ENCODE data around the gene ELMO1. TPM values are rescaled to one million over a fixed set of nuclear protein-coding genes. Genes with fewer than 3 reads are reported as not detected.

Gene ELMO1
- total RNA-seq, 2 experiments from 2014 or later, result 101 TPM

DNA sequence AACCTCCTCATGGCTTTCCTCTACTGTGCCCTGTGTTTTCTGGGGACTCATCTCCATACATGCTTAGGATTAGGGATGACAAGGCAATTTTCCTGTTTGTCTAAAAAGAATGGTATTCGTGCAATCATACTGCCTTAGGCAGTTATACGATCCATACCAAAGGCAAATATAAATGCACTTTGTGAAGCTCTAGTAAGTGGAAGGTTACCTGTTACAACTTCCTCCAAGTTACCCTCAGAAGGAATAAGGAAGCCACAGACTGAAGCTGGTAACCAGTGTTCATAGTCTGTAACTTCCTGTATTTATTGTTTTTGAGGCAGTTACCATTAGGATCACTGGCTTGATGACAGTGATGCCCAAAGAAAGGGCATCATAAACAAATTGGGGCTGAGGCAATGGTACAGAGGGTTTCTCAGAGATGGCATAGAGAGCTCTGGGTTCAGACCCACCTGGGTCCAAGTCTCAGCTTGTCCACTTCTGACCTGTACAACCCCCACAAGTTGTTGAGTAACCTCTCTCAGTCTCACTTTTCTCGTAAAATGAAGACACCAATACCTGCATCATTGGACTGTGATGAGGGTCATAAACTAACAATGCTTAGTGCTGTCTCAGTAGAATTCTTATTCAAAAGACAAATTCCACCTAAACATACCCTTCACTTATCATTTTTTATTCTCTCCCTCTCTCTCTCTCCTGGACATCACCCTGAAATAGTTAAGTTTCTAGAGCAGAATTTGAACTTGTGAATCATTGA is 138.2 kb downstream of the ELMO1 start:
- Mint-ChIP-seq H3K27ac (peak overlapping the region; percentile 86), H3K27me3 (no peaks in the 10 kb centered on the region), H3K9me3 (ENCODE audit: low read depth) (no peaks in the 10 kb centered on the region), H3K4me3 (peak overlapping the region; percentile 21), H3K36me3 (peaks cover 76% of the 10 kb centered on the region), H3K4me1 (peaks cover 41% of the 10 kb centered on the region)
- CTCF ChIA-PET, result interaction anchor here (1.5 kb wide), 1 partner anchor 25 kb away, joined by 3 read pairs; no protein-coding TSS in a partner anchor
- DNase-seq, result no peak
- ATAC-seq, result peak; percentile 78

DNA sequence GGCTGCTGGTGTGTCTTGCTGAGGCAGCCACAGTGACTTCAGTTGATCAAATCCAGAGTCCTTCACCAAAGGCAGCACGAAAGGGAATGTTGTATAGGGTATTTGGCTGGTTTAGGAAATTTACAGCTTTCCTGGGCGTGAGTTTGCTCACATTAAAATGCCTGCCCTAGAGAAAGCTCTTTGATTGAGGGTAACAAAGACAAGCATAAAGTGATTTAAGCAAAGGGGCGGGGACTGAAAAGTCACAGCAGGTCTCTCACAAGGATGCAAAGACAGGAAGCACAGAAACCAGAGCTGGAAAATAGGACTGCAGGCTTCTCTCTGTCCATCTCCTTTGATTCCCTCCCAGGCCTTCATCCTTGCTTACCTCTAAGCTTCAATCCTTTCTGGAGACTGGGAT is 139.2 kb downstream of the ELMO1 start:
- no peaks in the 10 kb centered on the region for H3K27me3 Mint-ChIP-seq
- H3K9me3 Mint-ChIP-seq (ENCODE audit: low read depth), result no peaks in the 10 kb centered on the region
- peaks cover 38% of the 10 kb centered on the region for H3K4me1 Mint-ChIP-seq
- peak overlapping the region; percentile 33 for H3K27ac Mint-ChIP-seq
- peaks cover 76% of the 10 kb centered on the region for H3K36me3 Mint-ChIP-seq
- DNase-seq (no peak), ATAC-seq (no peak)
- CTCF ChIA-PET, result interaction anchor here (0.8 to 1.1 kb wide), 3 partner anchors 9 to 25 kb away, joined by 3 to 5 read pairs (median 4); no protein-coding TSS in a partner anchor
- no peak overlapping the region for H3K4me3 Mint-ChIP-seq

DNA sequence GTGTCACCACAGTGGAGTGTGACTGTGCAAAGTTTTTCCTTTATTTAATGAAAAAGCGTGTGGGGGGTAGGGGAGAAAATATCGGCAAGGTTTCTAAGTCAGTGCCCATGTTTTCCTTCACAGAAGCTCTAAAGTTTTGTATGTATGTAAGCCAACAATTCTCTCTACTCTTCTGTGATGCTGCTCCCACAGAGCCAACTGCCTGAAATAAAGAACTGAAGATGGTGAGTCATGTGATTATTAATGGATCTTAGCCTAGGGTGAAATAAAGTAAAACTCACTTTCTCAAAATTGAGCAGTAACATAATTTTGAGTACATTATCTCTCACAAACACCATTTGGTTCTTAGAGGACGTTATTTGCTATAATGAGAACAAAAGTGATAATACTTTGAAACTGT is 143.7 kb downstream of the ELMO1 start:
- DNase-seq (no peak), ATAC-seq (no peak)
- H3K4me3 Mint-ChIP-seq, result no peak overlapping the region
- no peaks in the 10 kb centered on the region for H3K27me3 Mint-ChIP-seq
- peaks cover 16% of the 10 kb centered on the region for H3K4me1 Mint-ChIP-seq
- H3K9me3 Mint-ChIP-seq (ENCODE audit: low read depth), result peaks cover 4% of the 10 kb centered on the region
- H3K36me3 Mint-ChIP-seq, result peaks cover 83% of the 10 kb centered on the region
- CTCF ChIA-PET, result no interaction called here
- no peak overlapping the region for H3K27ac Mint-ChIP-seq

DNA sequence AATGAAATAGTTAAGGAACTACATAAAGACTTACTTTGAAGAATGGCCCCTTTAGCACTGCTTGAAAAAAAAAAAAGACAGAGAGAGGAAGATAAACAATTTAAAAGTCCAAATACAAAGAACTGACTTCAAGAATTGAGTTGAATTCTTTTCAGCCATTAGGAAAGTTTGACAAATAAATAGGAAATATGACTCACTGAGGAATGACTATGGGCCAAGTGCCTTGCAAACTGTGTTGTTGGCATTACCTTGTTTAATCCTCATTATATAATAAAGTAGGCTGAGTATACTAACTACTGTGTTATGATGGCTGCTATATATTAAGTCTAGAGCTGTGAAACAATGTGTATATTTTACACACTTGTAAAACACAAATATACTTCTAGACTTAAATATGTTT is 151.1 kb downstream of the ELMO1 start:
- CTCF ChIA-PET, result interaction anchor here (2.1 kb wide), 1 partner anchor 13 kb away, joined by 5 read pairs; no protein-coding TSS in a partner anchor
- peaks cover 26% of the 10 kb centered on the region for H3K36me3 Mint-ChIP-seq
- no peak for ATAC-seq

DNA sequence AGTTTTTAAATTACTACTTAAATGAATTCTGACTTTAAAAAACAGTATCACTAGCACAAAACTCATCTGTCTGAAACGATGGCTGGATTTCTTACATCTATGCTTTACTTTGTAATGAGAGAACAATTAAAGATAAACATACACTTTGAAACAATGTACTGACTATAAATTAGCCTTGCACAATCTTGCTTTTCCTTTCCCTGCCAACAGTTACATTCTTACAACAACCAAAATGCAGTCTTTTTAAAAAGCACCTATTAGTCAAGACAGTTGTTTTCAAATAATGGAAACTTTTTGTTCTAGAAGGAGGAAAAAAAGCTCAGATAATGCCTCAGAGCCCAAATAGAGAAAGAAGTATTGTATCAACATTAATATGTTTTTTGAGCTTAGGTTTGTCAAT is 153.3 kb downstream of the ELMO1 start:
- ATAC-seq (no peak), DNase-seq (no peak)
- CTCF ChIA-PET, result interaction anchor here (1.1 to 2.1 kb wide), 2 partner anchors 10 to 11 kb away, joined by 4 to 5 read pairs; no protein-coding TSS in a partner anchor
- no peaks in the 10 kb centered on the region for H3K27me3 Mint-ChIP-seq
- no peaks in the 10 kb centered on the region for H3K9me3 Mint-ChIP-seq (ENCODE audit: low read depth)
- no peak overlapping the region for H3K27ac Mint-ChIP-seq
- no peak overlapping the region for H3K4me3 Mint-ChIP-seq
- peaks cover 1% of the 10 kb centered on the region for H3K4me1 Mint-ChIP-seq
- H3K36me3 Mint-ChIP-seq, result peaks cover 18% of the 10 kb centered on the region

More for the DNA sequence above, 151.1 kb downstream of the ELMO1 start:
- no peak overlapping the region for H3K27ac Mint-ChIP-seq
- no peak for DNase-seq
- H3K27me3 Mint-ChIP-seq, result no peaks in the 10 kb centered on the region
- H3K4me3 Mint-ChIP-seq, result no peak overlapping the region
- H3K9me3 Mint-ChIP-seq (ENCODE audit: low read depth), result peaks cover 4% of the 10 kb centered on the region
- H3K4me1 Mint-ChIP-seq, result no peaks in the 10 kb centered on the region

DNA sequence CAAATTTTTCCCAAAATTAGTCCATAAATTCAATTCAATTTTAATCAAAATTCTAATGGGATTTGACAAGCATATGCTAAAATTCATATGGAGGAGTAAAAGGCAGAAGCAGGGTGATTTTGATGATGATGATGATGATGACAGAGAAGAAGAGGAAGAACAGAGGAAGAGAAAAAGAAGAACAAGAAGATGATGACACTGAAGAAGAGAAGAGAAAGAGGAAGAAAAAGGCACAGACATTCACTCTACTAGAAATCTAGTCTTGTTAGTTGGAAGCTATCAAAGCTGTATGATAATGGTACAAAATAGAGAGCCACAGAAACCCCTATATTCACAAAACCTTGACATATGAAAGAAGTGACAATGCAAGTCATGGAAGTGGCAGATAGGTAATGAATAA is 157.9 kb downstream of the ELMO1 start:
- H3K36me3 Mint-ChIP-seq, result peaks cover 20% of the 10 kb centered on the region
- H3K9me3 Mint-ChIP-seq (ENCODE audit: low read depth), result no peaks in the 10 kb centered on the region
- no peak for DNase-seq
- H3K4me1 Mint-ChIP-seq, result peaks cover 13% of the 10 kb centered on the region
- no peak overlapping the region for H3K27ac Mint-ChIP-seq
- CTCF ChIA-PET, result interaction anchor here (1.2 kb wide), 2 partner anchors 56 to 61 kb away, joined by 3 read pairs; no protein-coding TSS in a partner anchor
- ATAC-seq, result no peak
- H3K4me3 Mint-ChIP-seq, result no peak overlapping the region
- no peaks in the 10 kb centered on the region for H3K27me3 Mint-ChIP-seq

DNA sequence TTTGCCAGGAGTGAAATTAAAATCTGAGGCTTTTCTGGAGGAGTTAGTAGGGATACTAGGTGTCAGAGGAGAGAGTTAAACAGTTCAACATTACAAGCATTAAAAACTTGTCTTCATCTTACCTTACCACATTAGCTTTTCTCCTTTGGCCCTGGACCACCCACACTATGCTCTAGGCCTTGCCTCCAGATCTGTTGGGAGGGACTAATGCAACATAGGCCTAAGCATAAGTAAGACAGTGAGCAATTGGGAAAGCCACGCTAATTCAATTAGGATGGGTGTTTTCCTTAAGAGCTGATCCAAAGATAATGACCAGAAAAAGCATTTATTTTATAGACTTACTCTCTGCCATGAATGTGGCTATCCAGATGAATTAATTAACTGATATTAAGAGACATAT is 158.9 kb downstream of the ELMO1 start:
- H3K27ac Mint-ChIP-seq, result no peak overlapping the region
- peaks cover 23% of the 10 kb centered on the region for H3K4me1 Mint-ChIP-seq
- H3K36me3 Mint-ChIP-seq, result peaks cover 20% of the 10 kb centered on the region
- no peak overlapping the region for H3K4me3 Mint-ChIP-seq
- no peaks in the 10 kb centered on the region for H3K9me3 Mint-ChIP-seq (ENCODE audit: low read depth)
- CTCF ChIA-PET, result interaction anchor here (1.2 kb wide), 2 partner anchors 57 to 62 kb away, joined by 3 read pairs; no protein-coding TSS in a partner anchor
- no peaks in the 10 kb centered on the region for H3K27me3 Mint-ChIP-seq
- no peak for ATAC-seq
- DNase-seq, result no peak

DNA sequence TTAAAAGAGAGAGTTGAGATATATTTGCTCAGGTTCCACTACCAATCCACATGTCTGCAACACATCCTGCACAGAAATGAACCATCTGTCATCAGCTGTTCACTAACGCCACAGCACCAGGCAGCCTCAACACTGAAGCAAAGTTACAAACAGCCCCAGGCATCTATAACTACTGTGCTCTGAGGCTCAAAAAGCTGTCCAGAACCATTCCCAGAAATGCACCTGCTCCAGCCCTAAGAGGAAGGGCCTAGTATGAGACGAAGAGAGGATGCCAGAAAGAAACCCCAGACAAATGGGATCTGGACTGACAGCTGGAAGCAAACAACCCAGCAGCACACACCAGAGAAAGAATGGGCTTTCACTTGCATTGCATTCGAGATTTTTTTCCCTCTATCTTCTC is 159.3 kb downstream of the ELMO1 start:
- H3K36me3 Mint-ChIP-seq, result peaks cover 19% of the 10 kb centered on the region
- H3K27me3 Mint-ChIP-seq, result no peaks in the 10 kb centered on the region
- no peak for DNase-seq
- no peaks in the 10 kb centered on the region for H3K9me3 Mint-ChIP-seq (ENCODE audit: low read depth)
- no peak for ATAC-seq
- H3K27ac Mint-ChIP-seq, result no peak overlapping the region
- peaks cover 24% of the 10 kb centered on the region for H3K4me1 Mint-ChIP-seq
- H3K4me3 Mint-ChIP-seq, result no peak overlapping the region
- CTCF ChIA-PET, result no interaction called here

DNA sequence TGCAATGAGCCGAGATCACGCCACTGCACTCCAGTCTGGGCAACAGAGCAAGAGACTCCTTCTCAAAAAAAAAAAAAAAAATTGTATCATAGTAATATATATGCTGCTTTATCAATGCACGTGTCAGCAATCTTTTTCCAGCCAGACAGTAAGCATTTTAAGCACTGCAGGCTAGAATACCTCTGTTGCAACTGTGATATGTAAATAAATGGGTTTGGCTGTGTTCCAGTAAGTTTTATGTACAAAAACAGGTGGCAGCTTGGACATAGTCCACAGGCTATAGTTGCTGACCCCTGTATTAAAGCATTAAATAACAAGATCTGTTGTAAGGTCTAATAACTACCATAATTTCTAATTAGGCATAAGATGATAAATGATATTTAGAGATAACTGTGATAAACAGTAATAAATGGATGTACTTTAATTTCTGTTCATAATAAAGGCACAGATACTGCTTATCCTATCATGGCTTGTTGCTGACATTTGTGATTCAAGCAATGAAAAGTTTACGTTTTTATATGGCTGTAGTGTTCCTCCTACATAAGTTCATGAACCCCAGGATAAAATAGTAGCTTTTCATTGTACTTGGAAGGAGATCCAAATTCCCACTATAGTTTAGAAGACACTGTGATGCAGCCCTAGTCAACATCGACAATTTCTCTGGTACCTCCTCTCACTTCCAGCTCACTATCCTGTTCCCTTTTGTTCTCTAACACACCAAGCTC is 161.4 kb downstream of the ELMO1 start:
- DNase-seq (no peak), ATAC-seq (no peak)
- Mint-ChIP-seq H3K9me3 (ENCODE audit: low read depth) (no peaks in the 10 kb centered on the region), H3K4me1 (peaks cover 30% of the 10 kb centered on the region), H3K4me3 (no peak overlapping the region), H3K27ac (no peak overlapping the region), H3K27me3 (no peaks in the 10 kb centered on the region), H3K36me3 (peaks cover 14% of the 10 kb centered on the region)
- CTCF ChIA-PET, result interaction anchor here (1.3 to 4.3 kb wide), 3 partner anchors 13 to 65 kb away, joined by 4 to 49 read pairs (median 4); no protein-coding TSS in a partner anchor

DNA sequence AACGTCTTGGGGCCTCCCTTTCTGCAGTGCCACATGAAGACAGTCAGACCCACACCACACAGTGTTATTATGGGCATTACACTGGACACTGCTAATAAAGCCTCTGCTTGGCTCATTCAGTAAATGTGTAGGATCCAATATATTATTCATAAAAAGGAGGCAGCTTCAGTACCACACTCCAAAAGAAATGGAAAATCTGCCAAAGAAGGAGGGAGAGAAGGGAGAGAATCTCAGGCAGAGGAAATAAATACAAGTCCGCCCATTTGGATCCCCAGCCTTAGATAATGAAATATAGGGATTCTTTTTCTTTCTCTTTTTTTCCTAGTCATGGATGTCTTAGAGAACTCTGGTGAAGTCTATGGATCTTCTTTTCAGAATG is 162.2 kb downstream of the ELMO1 start:
- Mint-ChIP-seq H3K36me3 (peaks cover 14% of the 10 kb centered on the region), H3K4me3 (no peak overlapping the region), H3K27ac (no peak overlapping the region), H3K4me1 (peaks cover 30% of the 10 kb centered on the region), H3K9me3 (ENCODE audit: low read depth) (no peaks in the 10 kb centered on the region), H3K27me3 (no peaks in the 10 kb centered on the region)
- no peak for ATAC-seq
- CTCF ChIA-PET, result interaction anchor here (1.1 to 4.3 kb wide), 5 partner anchors 12 to 74 kb away, joined by 3 to 49 read pairs (median 4); no protein-coding TSS in a partner anchor
- DNase-seq, result no peak

DNA sequence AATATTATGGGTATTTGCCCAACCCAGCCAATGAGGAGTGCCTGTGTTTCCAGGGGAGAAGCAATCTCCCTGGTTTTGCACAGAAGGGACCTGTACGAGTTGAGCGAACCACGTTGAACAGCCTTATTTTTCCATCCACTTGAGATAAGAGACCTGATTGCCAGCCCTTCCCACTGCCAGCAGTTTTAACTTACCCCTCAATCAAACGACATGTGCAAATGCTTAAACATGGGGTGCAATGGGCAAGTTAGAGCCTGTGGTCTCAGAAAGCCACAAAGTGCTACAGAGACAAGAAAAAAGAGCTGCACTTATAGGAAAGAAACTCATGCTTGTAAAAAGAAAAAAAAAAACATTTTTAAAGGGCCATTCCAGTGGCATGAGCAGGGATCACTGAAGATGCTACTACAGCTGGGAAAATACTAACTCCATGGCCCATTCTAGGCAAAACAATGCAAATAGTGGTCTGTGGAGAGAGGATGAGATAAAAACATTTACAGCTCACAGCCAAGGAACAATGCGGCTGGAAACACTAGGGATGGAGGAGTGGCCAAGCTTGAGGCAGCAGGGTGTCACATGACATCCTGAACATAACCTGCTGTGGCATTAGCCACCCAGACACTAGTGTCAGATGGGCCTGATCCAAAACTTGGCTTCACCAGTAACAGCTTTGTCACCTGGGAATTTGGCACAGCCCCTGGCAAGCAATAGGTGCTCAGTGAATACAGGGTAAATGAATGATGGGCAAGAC is 162.8 kb downstream of the ELMO1 start:
- Mint-ChIP-seq H3K4me1 (peaks cover 30% of the 10 kb centered on the region), H3K27ac (peak overlapping the region; percentile 62), H3K4me3 (no peak overlapping the region), H3K36me3 (peaks cover 14% of the 10 kb centered on the region), H3K9me3 (ENCODE audit: low read depth) (no peaks in the 10 kb centered on the region), H3K27me3 (no peaks in the 10 kb centered on the region)
- CTCF ChIA-PET, result interaction anchor here (0.9 to 4.3 kb wide), 13 partner anchors 11 to 104 kb away, joined by 3 to 49 read pairs (median 5); no protein-coding TSS in a partner anchor
- peak; percentile 39 for DNase-seq
- peak; percentile 58 for ATAC-seq

DNA sequence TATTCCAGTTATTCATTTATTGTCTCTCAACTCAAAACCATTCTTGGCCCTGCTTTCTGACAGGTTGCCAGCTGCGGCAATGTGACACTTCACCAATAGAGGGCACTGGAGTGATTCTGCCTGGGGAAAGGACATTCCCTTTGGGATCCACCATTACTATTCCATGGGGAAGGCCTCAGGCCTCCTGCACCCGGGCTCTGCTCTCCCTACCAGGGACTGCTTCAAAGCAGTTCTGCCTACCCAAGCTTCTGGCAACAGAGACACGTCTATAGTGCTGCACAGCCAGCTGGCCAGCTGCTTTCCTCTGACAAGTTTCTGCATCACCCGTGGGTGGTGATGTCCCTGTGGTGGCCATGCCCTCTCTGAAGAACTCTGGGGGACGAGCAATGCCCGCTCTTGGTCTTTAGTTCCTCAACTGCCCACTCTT is 163.8 kb downstream of the ELMO1 start:
- DNase-seq (peak; percentile 54), ATAC-seq (peak; percentile 30)
- CTCF ChIA-PET, result interaction anchor here (0.8 to 4.3 kb wide), 23 partner anchors 8 to 211 kb away, joined by 3 to 49 read pairs (median 5); no protein-coding TSS in a partner anchor
- Mint-ChIP-seq H3K4me3 (no peak overlapping the region), H3K27me3 (no peaks in the 10 kb centered on the region), H3K4me1 (peaks cover 29% of the 10 kb centered on the region), H3K9me3 (ENCODE audit: low read depth) (no peaks in the 10 kb centered on the region), H3K27ac (no peak overlapping the region), H3K36me3 (peaks cover 14% of the 10 kb centered on the region)

DNA sequence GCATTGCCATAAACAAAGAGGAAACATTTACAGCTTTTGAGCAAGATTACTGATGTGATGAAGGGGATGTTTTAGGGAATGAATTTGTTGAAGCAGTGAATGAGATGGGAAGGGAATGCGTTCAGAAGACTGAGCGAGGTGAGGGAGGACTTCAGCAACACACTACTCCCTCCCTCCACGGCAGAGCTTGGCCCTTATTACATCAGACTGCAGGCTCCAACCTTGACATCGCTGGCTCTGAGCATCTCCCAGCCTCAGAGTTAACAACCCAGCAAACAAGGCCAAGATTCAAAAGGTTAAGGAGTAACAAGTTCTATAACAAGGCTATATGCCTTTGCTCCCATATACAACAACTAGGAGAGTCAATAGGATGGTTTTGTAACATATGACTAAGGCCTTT is 164.4 kb downstream of the ELMO1 start:
- Mint-ChIP-seq H3K36me3 (peaks cover 10% of the 10 kb centered on the region), H3K4me3 (no peak overlapping the region), H3K27me3 (no peaks in the 10 kb centered on the region), H3K9me3 (ENCODE audit: low read depth) (no peaks in the 10 kb centered on the region), H3K4me1 (peaks cover 29% of the 10 kb centered on the region), H3K27ac (no peak overlapping the region)
- ATAC-seq (no peak), DNase-seq (no peak)
- CTCF ChIA-PET, result interaction anchor here (0.8 to 4.3 kb wide), 22 partner anchors 8 to 212 kb away, joined by 3 to 49 read pairs (median 5); no protein-coding TSS in a partner anchor

All from activated CD8-positive, alpha-beta memory T cell treated with anti-CD3 and anti-CD28 coated beads, Interleukin-2, amount 10 ng/mL, durations not matched to agents 7 days and 5 days (primary cell).